Measurements from ENCODE around the gene GSTO1.

Gene GSTO1

GRCh38 chr10:104245066-104245632, 9.5 kb upstream of the GSTO1 start:
- TF ChIP-seq MAX (IDR thresholded peaks at IDR 0.05) = no peak
- no peak for TF ChIP-seq FOXM1 (IDR thresholded peaks at IDR 0.05; ENCODE audit: borderline replicate concordance, low read depth)
- TF ChIP-seq USF1 (IDR thresholded peaks at IDR 0.05) = no peak
- no peak for TF ChIP-seq TCF12 (IDR thresholded peaks at IDR 0.05; ENCODE audit: low read depth)
- TF ChIP-seq YY1 (IDR thresholded peaks at IDR 0.05; ENCODE audit: low read depth) = no peak
- TF ChIP-seq NFIC (IDR thresholded peaks at IDR 0.05) = no peak
- no peak for TF ChIP-seq TEAD4 (IDR thresholded peaks at IDR 0.05)
- TF ChIP-seq TAF1 (IDR thresholded peaks at IDR 0.05; ENCODE audit: low read depth) = no peak
- no peak for TF ChIP-seq CREB1 (IDR thresholded peaks at IDR 0.05; ENCODE audit: low read depth)
- no peak for TF ChIP-seq ZBTB7A (IDR thresholded peaks at IDR 0.05; ENCODE audit: low read depth)
- no peak for TF ChIP-seq RAD21 (IDR thresholded peaks at IDR 0.05; ENCODE audit: low read depth)
- TF ChIP-seq CEBPB (IDR thresholded peaks at IDR 0.05) = no peak
- no peak for TF ChIP-seq REST (IDR thresholded peaks at IDR 0.05; ENCODE audit: low read depth)
- no peak for TF ChIP-seq EGR1 (IDR thresholded peaks at IDR 0.05)

GRCh38 chr10:104246976-104247375, 7.7 kb upstream of the GSTO1 start:
- TF ChIP-seq ZBTB7A (IDR thresholded peaks at IDR 0.05; ENCODE audit: low read depth) (no peak), YY1 (IDR thresholded peaks at IDR 0.05; ENCODE audit: low read depth) (no peak), FOXM1 (IDR thresholded peaks at IDR 0.05; ENCODE audit: borderline replicate concordance, low read depth) (no peak), USF1 (IDR thresholded peaks at IDR 0.05) (no peak), MAX (IDR thresholded peaks at IDR 0.05) (no peak), NFIC (IDR thresholded peaks at IDR 0.05) (no peak), EP300 (IDR thresholded peaks at IDR 0.05; ENCODE audit: borderline replicate concordance) (no peak)

GRCh38 chr10:104247513-104248146, 7.1 kb upstream of the GSTO1 start:
- TF ChIP-seq FOXM1 (IDR thresholded peaks at IDR 0.05; ENCODE audit: borderline replicate concordance, low read depth) (no peak), NFIC (IDR thresholded peaks at IDR 0.05) (no peak), MAX (IDR thresholded peaks at IDR 0.05) (no peak), TAF1 (IDR thresholded peaks at IDR 0.05; ENCODE audit: low read depth) (no peak), CREB1 (IDR thresholded peaks at IDR 0.05; ENCODE audit: low read depth) (no peak), EP300 (IDR thresholded peaks at IDR 0.05; ENCODE audit: borderline replicate concordance) (no peak), EGR1 (IDR thresholded peaks at IDR 0.05) (no peak), REST (IDR thresholded peaks at IDR 0.05; ENCODE audit: low read depth) (no peak), YY1 (IDR thresholded peaks at IDR 0.05; ENCODE audit: low read depth) (no peak), CEBPB (IDR thresholded peaks at IDR 0.05) (no peak), ZBTB7A (IDR thresholded peaks at IDR 0.05; ENCODE audit: low read depth) (no peak)

- TF ChIP-seq ZBTB7A (IDR thresholded peaks at IDR 0.05; ENCODE audit: low read depth) = no peak
- no peak for TF ChIP-seq NFIC (IDR thresholded peaks at IDR 0.05)
These were observed 4.3 kb upstream of the GSTO1 start for GRCh38 chr10:104250371-104250770.

- TF ChIP-seq YY1 (IDR thresholded peaks at IDR 0.05; ENCODE audit: low read depth) (no peak), EP300 (IDR thresholded peaks at IDR 0.05; ENCODE audit: borderline replicate concordance) (no peak), RAD21 (IDR thresholded peaks at IDR 0.05; ENCODE audit: low read depth) (no peak), FOXM1 (IDR thresholded peaks at IDR 0.05; ENCODE audit: borderline replicate concordance, low read depth) (no peak), REST (IDR thresholded peaks at IDR 0.05; ENCODE audit: low read depth) (no peak), EGR1 (IDR thresholded peaks at IDR 0.05) (no peak), MAX (IDR thresholded peaks at IDR 0.05) (no peak), TCF12 (IDR thresholded peaks at IDR 0.05; ENCODE audit: low read depth) (no peak), USF1 (IDR thresholded peaks at IDR 0.05) (no peak), TEAD4 (IDR thresholded peaks at IDR 0.05) (no peak), CREB1 (IDR thresholded peaks at IDR 0.05; ENCODE audit: low read depth) (no peak), NFIC (IDR thresholded peaks at IDR 0.05) (no peak), ZBTB7A (IDR thresholded peaks at IDR 0.05; ENCODE audit: low read depth) (no peak)
These were observed 3.2 kb upstream of the GSTO1 start for GRCh38 chr10:104251443-104251842.

Measured in Ishikawa (cell line).